ENCODE results near the gene SERPINE1.

Gene SERPINE1

GRCh38 chr7:101173752-101174244, 46.9 kb downstream of the SERPINE1 start:
- TF ChIP-seq TAF1 (IDR thresholded peaks at IDR 0.05; ENCODE audit: borderline replicate concordance, insufficient read depth, low read length) (no peak), FOXP2 (optimal IDR thresholded peaks at IDR 0.05; ENCODE audit: borderline replicate concordance, extremely low read depth, extremely low read length, insufficient read depth) (no peak), POLR2AphosphoS5 (IDR thresholded peaks at IDR 0.05; ENCODE audit: low read depth, low read length) (no peak), REST (IDR thresholded peaks at IDR 0.05; ENCODE audit: insufficient read depth in 1 of 2, low read depth in 2 of 2, low read length in 2 of 2) (no peak), SIN3A (IDR thresholded peaks at IDR 0.05; ENCODE audit: borderline replicate concordance, insufficient read depth, low read length) (no peak)

GRCh38 chr7:101174322-101174854, 47.5 kb downstream of the SERPINE1 start:
- TF ChIP-seq SIN3A (IDR thresholded peaks at IDR 0.05; ENCODE audit: borderline replicate concordance, insufficient read depth, low read length) (no peak), REST (IDR thresholded peaks at IDR 0.05; ENCODE audit: insufficient read depth in 1 of 2, low read depth in 2 of 2, low read length in 2 of 2) (no peak), FOXP2 (optimal IDR thresholded peaks at IDR 0.05; ENCODE audit: borderline replicate concordance, extremely low read depth, extremely low read length, insufficient read depth) (no peak), POLR2AphosphoS5 (IDR thresholded peaks at IDR 0.05; ENCODE audit: low read depth, low read length) (no peak), TAF1 (IDR thresholded peaks at IDR 0.05; ENCODE audit: borderline replicate concordance, insufficient read depth, low read length) (no peak)

- TF ChIP-seq POLR2AphosphoS5 (IDR thresholded peaks at IDR 0.05; ENCODE audit: low read depth, low read length) (no peak), FOXP2 (optimal IDR thresholded peaks at IDR 0.05; ENCODE audit: borderline replicate concordance, extremely low read depth, extremely low read length, insufficient read depth) (no peak), SIN3A (IDR thresholded peaks at IDR 0.05; ENCODE audit: borderline replicate concordance, insufficient read depth, low read length) (no peak), TAF1 (IDR thresholded peaks at IDR 0.05; ENCODE audit: borderline replicate concordance, insufficient read depth, low read length) (no peak), REST (IDR thresholded peaks at IDR 0.05; ENCODE audit: insufficient read depth in 1 of 2, low read depth in 2 of 2, low read length in 2 of 2) (no peak)
Measured at GRCh38 chr7:101175664-101176063, 48.8 kb downstream of the SERPINE1 start.

- no peak for TF ChIP-seq FOXP2 (optimal IDR thresholded peaks at IDR 0.05; ENCODE audit: borderline replicate concordance, extremely low read depth, extremely low read length, insufficient read depth)
- no peak for TF ChIP-seq REST (IDR thresholded peaks at IDR 0.05; ENCODE audit: insufficient read depth in 1 of 2, low read depth in 2 of 2, low read length in 2 of 2)
- TF ChIP-seq SIN3A (IDR thresholded peaks at IDR 0.05; ENCODE audit: borderline replicate concordance, insufficient read depth, low read length) = no peak
- TF ChIP-seq TAF1 (IDR thresholded peaks at IDR 0.05; ENCODE audit: borderline replicate concordance, insufficient read depth, low read length) = no peak
- no peak for TF ChIP-seq POLR2AphosphoS5 (IDR thresholded peaks at IDR 0.05; ENCODE audit: low read depth, low read length)
Measured at GRCh38 chr7:101177644-101178043, 50.7 kb downstream of the SERPINE1 start.
